H1 (cell line): Measurements from ENCODE around the gene CRX. TPM values are rescaled to one million over a fixed set of nuclear protein-coding genes. Genes with fewer than 3 reads are reported as not detected.

ENCODE experiments used
- CHD1 ChIP-seq: IDR thresholded peaks from 2 replicates; pipeline ENCODE4 v1.6.1; 2012; ENCODE audit warnings: low read depth, low read length, improper control_type of control experiment
- CTCF ChIP-seq, 3 experiments: IDR thresholded peaks; 1 replicate in 2 of 3; 2 replicates in 1 of 3; pipeline versions ENCODE4 v1.5.1 to v1.6.1; 2011; ENCODE audit warnings: low read length in 3 of 3, mild to moderate bottlenecking in 3 of 3, inconsistent platforms in 2 of 3, low read depth in 1 of 3, moderate library complexity in 1 of 3; ENCODE audit not compliant: insufficient read depth in 1 of 3; ENCODE audit errors: control extremely low read depth in 1 of 3
- SAP30 ChIP-seq: fragments of 300-600 bp; sonication (generic); IDR thresholded peaks from 2 replicates; pipeline ENCODE4 v1.7.1; 2012; ENCODE audit warnings: low read length, moderate library complexity, mild to moderate bottlenecking, inconsistent platforms; ENCODE audit not compliant: insufficient read depth, insufficient replicate concordance
- polyA plus RNA-seq, 7 experiments: library from polyadenylated mRNA; depleted of rRNA in 3 of 7; stranded (reverse) in 5 of 7; unstranded in 2 of 7; fragments of >200 nt in 5 of 7; fragments of 200-250 nt in 2 of 7; gene quantifications; 1 replicate in 5 of 7; 2 replicates in 1 of 7; 4 replicates in 1 of 7; pipeline versions ENCODE4 v1.2.1 to v1.2.3, GENCODE V29; 2011 to 2013; ENCODE audit warnings: missing spikeins in 2 of 7, mixed read lengths in 2 of 7
- total RNA-seq: library from RNA; stranded (reverse); fragmentation: NEBNext Ultra II Directional; extraction: Animal tissue kit (Norgen Biotek cat#: 25700); gene quantifications from 2 replicates; pipeline ENCODE4 v1.2.1, GENCODE V29; 2021

The CRX gene
- total and polyA plus RNA-seq, 2 of the 8 experiments (the other 6 are each of a cell fraction or from before 2014, with no cell fraction given): 0.08 TPM; not detected in 1

- no peak for TF ChIP-seq CTCF (IDR thresholded peaks at IDR 0.05; ENCODE audit: control extremely low read depth in 1 of 3, insufficient read depth in 1 of 3, low read depth in 1 of 3, low read length in 3 of 3)
- no peak for TF ChIP-seq SAP30
- TF ChIP-seq CHD1: no peak
Observed at GRCh38 chr19:47796785-47797184, 25.0 kb upstream of the CRX start (continued).
